PC-9 (cell line): ENCODE data around the gene SLC25A24.
"Not testable (repeated sequence)": the region's sequence is repeated elsewhere in the genome, so short reads cannot be mapped to it uniquely, and the experiment has no call there.

ENCODE experiments used
- EZH2 ChIP-seq: fragments of 200-600 bp; sonication (generic); IDR thresholded peaks from 2 replicates; pipeline ENCODE4 v1.8.0; 2017; ENCODE audit warnings: antibody characterized with exemption, low read depth
- TF ChIP-seq, protein P1 (sequence below): fragments of 200-600 bp; sonication (generic); conservative IDR thresholded peaks from 2 replicates; pipeline ENCODE4 v1.6.1; 2017; ENCODE audit warnings: mixed run types, antibody characterized with exemption, mild to moderate bottlenecking, moderate library complexity

DNA sequence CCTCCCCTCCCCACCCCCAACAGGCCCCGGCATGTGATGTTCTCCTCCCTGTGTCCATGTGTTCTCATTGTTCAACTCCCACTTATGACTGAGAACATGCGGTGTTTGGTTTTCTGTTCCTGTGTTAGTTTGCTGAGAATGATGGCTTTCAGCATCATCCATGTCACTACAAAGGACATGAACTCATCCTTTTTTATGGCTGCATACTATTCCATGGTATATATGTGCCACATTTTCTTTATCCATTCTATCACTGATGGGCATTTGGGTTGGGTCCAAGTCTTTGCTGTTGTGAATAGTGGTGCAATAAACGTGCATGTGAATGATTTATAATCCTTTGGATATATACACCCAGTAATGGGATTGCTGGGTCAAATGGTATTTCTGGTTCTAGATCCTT, 3.4 kb upstream of the SLC25A24 start:
- TF ChIP-seq, protein P1, sequence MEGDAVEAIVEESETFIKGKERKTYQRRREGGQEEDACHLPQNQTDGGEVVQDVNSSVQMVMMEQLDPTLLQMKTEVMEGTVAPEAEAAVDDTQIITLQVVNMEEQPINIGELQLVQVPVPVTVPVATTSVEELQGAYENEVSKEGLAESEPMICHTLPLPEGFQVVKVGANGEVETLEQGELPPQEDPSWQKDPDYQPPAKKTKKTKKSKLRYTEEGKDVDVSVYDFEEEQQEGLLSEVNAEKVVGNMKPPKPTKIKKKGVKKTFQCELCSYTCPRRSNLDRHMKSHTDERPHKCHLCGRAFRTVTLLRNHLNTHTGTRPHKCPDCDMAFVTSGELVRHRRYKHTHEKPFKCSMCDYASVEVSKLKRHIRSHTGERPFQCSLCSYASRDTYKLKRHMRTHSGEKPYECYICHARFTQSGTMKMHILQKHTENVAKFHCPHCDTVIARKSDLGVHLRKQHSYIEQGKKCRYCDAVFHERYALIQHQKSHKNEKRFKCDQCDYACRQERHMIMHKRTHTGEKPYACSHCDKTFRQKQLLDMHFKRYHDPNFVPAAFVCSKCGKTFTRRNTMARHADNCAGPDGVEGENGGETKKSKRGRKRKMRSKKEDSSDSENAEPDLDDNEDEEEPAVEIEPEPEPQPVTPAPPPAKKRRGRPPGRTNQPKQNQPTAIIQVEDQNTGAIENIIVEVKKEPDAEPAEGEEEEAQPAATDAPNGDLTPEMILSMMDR, result not testable (repeated sequence)
- not testable (repeated sequence) for TF ChIP-seq EZH2
